ENCODE data around the gene CT45A2. TPM values are rescaled to one million over a fixed set of nuclear protein-coding genes. Genes with fewer than 3 reads are reported as not detected.
"Not testable (repeated sequence)": the region's sequence is repeated elsewhere in the genome, so short reads cannot be mapped to it uniquely, and the experiment has no call there.

CT45A2 gene
- not detected for total RNA-seq

DNA sequence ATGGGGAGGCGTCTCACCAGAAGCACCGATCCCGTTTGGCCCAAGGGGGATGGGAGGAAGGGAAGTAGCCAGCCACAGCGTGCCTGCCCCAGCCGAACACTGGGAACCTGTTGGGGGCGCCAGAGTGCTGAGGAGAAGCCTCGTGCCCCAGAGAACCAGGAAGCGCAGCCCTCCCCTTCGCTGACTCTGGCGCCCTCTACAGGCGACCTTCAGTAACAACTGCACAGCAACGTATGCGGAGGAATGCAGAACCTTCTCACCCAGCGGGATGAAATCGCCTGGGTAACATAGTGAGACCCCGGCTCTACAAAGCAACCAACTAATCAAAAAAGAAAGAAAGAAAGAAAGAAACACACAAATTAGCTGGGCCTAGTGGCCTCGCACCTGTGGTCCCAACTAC lies at the start of gene CT45A2:
TSS of gene CT45A2 (minus strand) at position 101 of the 400 bp plus-strand sequence. CDS start 3,747 bp downstream, outside the sequence.
- H3K27me3 ChIP-seq; H3K9me3 ChIP-seq; DNase-seq (ENCODE audit: low spot score in 2 of 2); H3K27ac ChIP-seq; H3K4me3 ChIP-seq; H3K4me1 ChIP-seq; H3K36me3 ChIP-seq: not testable (repeated sequence)
- no CpG with 5 or more reads among the region's 17 CpGs for WGBS

DNA sequence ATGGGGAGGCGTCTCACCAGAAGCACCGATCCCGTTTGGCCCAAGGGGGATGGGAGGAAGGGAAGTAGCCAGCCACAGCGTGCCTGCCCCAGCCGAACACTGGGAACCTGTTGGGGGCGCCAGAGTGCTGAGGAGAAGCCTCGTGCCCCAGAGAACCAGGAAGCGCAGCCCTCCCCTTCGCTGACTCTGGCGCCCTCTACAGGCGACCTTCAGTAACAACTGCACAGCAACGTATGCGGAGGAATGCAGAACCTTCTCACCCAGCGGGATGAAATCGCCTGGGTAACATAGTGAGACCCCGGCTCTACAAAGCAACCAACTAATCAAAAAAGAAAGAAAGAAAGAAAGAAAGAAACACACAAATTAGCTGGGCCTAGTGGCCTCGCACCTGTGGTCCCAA lies 34.6 kb upstream of the CT45A2 start, which contains the start of gene CT45A8:
TSS of gene CT45A8 (minus strand) at position 101 of the 400 bp plus-strand sequence. CDS start 3,755 bp downstream, outside the sequence.
- not testable (repeated sequence) for DNase-seq (ENCODE audit: low spot score in 2 of 2); H3K4me3 ChIP-seq; H3K27ac ChIP-seq; H3K4me1 ChIP-seq; H3K9me3 ChIP-seq; H3K36me3 ChIP-seq; H3K27me3 ChIP-seq
- no CpG with 5 or more reads among the region's 17 CpGs for WGBS

- DNase-seq (ENCODE audit: low spot score in 2 of 2); H3K4me3 ChIP-seq; H3K27ac ChIP-seq; H3K27me3 ChIP-seq; H3K4me1 ChIP-seq; H3K36me3 ChIP-seq; H3K9me3 ChIP-seq: not testable (repeated sequence)
- no CpG with 5 or more reads among the region's 17 CpGs for WGBS
Observed at GRCh38 chrX:135837180-135837579, 17.4 kb upstream of the CT45A2 start, which contains the start of gene CT45A7. Gene CT45A7, minus strand, starts transcription at chrX:135837280. Its CDS starts 3,747 bp downstream, at chrX:135833533.

GRCh38 chrX:135802687-135803086 lies 17.1 kb downstream of the CT45A2 start, which contains the start of gene CT45A6:
Gene CT45A6, minus strand, starts transcription at chrX:135802787. Its CDS starts 3,794 bp downstream, at chrX:135798993.
- not testable (repeated sequence) for H3K36me3 ChIP-seq; H3K4me1 ChIP-seq; H3K27me3 ChIP-seq; DNase-seq (ENCODE audit: low spot score in 2 of 2); H3K9me3 ChIP-seq; H3K27ac ChIP-seq; H3K4me3 ChIP-seq
- no CpG with 5 or more reads among the region's 16 CpGs for WGBS

- not testable (repeated sequence) for H3K27me3 ChIP-seq; H3K36me3 ChIP-seq; H3K27ac ChIP-seq; H3K4me1 ChIP-seq; DNase-seq (ENCODE audit: low spot score in 2 of 2); H3K9me3 ChIP-seq; H3K4me3 ChIP-seq
- WGBS: no CpG with 5 or more reads among the region's 16 CpGs
Observed at GRCh38 chrX:135785403-135785802, 34.4 kb downstream of the CT45A2 start, which contains the start of gene CT45A5. Gene CT45A5, minus strand, starts transcription at chrX:135785503. Its CDS starts 3,774 bp downstream, at chrX:135781729.

GRCh38 chrX:135768091-135768490 lies 51.7 kb downstream of the CT45A2 start, which contains the start of gene CT45A3:
Gene CT45A3, minus strand, starts transcription at chrX:135768191. Its CDS starts 3,747 bp downstream, at chrX:135764444.
- H3K27me3 ChIP-seq; H3K9me3 ChIP-seq; H3K4me1 ChIP-seq; H3K4me3 ChIP-seq; DNase-seq (ENCODE audit: low spot score in 2 of 2); H3K27ac ChIP-seq; H3K36me3 ChIP-seq: not testable (repeated sequence)
- WGBS: no CpG with 5 or more reads among the region's 17 CpGs

Other genes starting within 250 kb of the CT45A2 start
- not detected for gene CT45A1, start 106.4 kb downstream of the CT45A2 start, total RNA-seq
- not detected for gene CT45A3, start 51.8 kb downstream of the CT45A2 start, total RNA-seq
- gene CT45A5, start 34.5 kb downstream of the CT45A2 start, total RNA-seq: not detected
- gene CT45A6, start 17.2 kb downstream of the CT45A2 start, total RNA-seq: not detected
- gene CT45A7, start 17.3 kb upstream of the CT45A2 start, total RNA-seq: not detected
- gene CT45A8, start 34.5 kb upstream of the CT45A2 start, total RNA-seq: not detected
- gene CT45A9, start 51.8 kb upstream of the CT45A2 start, total RNA-seq: not detected
- not detected for gene CT45A10, start 73.4 kb upstream of the CT45A2 start, total RNA-seq
- gene SAGE1, start 73.7 kb upstream of the CT45A2 start, total RNA-seq: not detected
- gene MMGT1, start 154.0 kb upstream of the CT45A2 start, total RNA-seq: 10 to 100 TPM; 17.4 to 26.7 (median 23.3) TPM
- 10 to 100 TPM; 12.5 to 17.1 (median 15.3) TPM for gene SLC9A6, start 165.4 kb upstream of the CT45A2 start, total RNA-seq

Data from suprapubic skin (tissue), 4 donors.